Stimulated activated CD4-positive, alpha-beta T cell treated with anti-CD3 and anti-CD28 coated beads, Interleukin-1b, Interleukin-23, amount 100 ng/mL, for 48 hours (primary cell): ENCODE results near the gene EFNA3.
A peak's percentile ranks its signal among the peaks of the same experiment; 100 is the strongest.

ENCODE experiments used
- DNase-seq: peaks from one replicate; pipeline ENCODE4 v3.0.0-alpha.2; 2020

Gene EFNA3

DNA sequence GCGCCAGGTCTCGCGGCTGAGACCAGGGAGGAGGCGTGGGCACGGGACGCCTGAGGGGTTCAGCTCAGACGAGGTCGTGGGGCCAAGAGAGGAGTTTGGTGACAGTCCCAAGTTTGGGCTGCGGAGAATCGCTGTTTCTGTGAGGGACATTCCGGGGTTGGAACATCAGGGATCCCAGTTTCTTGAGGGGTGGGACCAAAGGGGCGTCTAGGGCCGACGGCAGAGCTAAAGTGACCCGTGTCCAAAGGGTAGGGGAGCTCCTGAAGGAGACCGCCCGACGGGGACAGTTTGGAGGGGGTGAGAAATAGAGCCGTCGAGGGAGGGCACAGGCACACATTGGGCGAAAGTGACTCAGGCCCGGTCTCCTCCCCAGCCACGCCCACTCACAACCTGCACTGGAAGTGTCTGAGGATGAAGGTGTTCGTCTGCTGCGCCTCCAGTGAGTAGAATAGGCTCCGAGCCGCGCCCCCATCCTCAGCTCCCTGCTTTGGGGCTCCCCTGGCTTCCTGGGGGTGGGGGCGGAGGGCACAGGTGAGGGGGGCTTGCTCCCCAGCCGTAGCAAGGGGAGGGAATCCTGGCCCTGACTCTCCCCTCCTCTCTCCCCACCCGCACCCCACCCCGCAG lies 7.0 kb downstream of the EFNA3 start:
- peak; percentile 85 for DNase-seq

DNA sequence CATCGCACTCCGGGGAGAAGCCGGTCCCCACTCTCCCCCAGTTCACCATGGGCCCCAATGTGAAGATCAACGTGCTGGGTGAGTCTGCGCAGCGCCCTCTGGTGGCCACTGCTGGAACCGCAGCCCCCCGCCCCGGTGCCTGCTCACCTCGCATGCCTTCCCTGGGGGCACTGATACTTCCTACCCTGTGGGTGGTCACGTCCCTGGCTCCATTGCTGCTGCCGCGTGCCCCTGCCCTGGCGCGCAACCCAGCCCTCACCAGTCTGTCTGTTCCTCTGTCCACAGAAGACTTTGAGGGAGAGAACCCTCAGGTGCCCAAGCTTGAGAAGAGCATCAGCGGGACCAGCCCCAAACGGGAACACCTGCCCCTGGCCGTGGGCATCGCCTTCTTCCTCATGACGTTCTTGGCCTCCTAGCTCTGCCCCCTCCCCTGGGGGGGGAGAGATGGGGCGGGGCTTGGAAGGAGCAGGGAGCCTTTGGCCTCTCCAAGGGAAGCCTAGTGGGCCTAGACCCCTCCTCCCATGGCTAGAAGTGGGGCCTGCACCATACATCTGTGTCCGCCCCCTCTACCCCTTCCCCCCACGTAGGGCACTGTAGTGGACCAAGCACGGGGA lies 7.6 kb downstream of the EFNA3 start:
- peak; percentile 82 for DNase-seq

DNA sequence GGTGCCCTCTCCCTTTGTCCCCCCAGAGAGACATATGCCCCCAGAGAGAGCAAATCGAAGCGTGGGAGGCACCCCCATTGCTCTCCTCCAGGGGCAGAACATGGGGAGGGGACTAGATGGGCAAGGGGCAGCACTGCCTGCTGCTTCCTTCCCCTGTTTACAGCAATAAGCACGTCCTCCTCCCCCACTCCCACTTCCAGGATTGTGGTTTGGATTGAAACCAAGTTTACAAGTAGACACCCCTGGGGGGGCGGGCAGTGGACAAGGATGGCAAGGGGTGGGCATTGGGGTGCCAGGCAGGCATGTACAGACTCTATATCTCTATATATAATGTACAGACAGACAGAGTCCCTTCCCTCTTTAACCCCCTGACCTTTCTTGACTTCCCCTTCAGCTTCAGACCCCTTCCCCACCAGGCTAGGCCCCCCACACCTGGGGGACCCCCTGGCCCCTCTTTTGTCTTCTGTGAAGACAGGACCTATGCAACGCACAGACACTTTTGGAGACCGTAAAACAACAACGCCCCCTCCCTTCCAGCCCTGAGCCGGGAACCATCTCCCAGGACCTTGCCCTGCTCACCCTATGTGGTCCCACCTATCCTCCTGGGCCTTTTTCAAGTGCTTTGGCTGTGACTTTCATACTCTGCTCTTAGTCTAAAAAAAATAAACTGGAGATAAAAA lies 8.4 kb downstream of the EFNA3 start:
- no peak for DNase-seq

DNA sequence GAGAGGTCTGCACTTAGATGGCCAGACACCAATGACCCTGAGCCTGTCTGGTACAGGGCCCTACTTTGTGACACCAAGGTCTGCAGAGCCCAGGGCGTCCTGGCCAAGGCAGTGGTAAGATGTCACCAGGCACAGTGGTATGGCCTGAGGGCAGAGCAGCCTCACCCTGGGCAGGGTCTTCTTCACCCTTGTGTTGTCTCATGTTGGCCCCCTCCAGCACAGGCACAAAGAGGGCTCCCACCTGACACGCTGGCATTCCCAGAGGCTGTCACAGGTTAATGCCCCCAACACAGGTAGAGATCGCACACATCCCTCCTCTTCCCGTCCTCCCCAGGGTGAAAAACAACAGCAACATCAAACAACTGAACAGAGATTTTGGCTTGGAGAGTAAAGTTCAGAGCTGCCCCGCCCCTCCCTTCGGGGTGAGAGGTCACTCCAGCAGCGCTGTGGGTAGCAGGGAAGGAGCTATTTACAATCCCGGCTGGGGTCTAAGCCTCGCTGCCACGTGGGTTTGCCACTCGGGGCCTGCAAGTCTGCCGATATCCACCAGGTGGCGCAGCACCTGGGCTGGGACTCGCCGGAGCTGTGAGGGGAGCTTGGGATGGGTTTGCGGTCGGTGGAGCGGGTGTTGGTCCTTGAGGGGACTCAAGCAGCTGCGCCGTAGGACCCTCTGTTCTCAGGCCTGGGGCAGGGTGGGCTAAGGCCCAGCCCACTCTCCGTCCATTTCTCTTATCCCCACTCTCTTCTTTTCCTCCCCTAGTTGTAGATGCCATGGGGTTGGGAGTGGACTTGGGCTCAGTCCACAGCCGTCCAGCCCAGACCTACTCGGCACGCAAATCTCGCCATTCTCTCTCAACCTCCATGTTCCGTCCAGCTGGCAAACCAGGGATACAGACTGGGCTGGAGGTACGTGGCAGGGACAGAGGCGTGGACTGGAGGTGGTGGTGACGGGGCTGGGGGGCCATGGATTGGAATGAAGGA lies 12.7 kb downstream of the EFNA3 start:
- DNase-seq, result peak; percentile 82

DNA sequence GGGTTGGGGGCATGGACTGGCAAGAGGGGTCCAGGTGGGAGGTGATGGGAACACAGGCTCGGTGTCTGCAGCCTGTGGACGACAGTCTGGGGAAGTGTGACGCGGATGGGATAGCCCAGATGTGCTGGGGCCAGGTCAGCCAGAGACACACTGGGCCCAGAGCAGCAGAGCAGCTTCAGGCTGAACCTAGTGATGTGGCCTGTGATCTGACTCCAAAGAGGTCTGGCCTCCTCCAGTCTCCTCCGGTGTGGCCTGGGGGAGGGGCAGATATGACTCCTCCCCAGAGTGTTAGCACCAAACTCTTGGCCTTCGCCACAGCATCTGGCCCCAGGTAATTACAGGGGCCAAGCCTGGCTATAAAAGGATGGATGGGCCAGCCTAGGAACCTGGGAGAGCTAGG lies 13.5 kb downstream of the EFNA3 start:
- no peak for DNase-seq

DNA sequence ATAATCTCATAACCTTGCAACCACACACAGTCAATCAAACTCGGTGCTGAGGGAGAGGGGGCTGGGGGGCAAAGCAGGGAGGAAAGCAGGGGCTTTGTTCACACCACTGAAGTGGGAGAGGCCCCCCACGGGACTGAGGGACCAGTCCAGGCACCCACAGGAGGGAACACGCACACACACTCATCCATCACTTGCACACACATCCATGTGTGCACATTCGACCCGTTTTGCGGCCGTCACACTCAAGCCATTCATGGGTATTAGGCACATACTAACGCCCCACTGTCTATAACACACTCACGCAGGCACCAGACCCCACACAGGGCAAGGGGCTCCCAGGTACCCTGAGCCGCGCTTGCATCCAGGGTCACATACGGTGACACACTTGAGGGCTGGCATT lies 14.0 kb downstream of the EFNA3 start:
- DNase-seq, result no peak

DNA sequence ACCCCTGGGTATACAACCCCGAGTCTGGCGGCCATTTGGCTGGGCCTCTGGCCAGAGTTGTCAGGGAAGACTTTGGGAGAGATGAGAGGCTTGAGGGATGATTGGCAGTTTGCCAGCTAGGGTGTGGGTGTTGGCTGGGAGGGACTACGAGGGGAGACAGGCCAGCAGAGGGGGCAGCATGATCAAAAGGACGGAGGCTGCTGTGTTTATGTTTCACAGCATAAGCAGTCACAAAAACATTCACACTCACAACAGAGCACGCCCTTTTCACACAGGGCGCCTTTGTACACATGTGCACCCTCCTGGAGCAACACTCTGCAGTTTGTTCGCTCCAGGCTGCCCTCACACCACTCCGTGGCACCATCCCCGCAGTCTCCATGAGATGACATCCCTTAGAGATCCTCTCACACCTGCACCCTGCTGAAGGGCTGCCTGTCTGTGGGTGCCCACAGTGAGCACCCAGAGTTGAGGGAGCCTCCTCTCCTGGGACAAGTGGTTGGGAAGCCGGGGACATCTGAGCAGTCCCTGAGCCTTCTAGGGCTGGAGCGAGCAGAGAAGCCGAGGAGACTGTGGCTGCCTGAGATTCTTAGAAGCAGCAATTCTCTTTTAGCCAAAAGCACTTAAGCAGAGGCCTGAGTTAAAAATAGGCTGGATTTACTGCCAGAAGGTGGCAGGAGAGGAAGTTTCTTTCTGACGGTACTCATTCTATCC lies 15.4 kb downstream of the EFNA3 start:
- DNase-seq, result no peak

DNA sequence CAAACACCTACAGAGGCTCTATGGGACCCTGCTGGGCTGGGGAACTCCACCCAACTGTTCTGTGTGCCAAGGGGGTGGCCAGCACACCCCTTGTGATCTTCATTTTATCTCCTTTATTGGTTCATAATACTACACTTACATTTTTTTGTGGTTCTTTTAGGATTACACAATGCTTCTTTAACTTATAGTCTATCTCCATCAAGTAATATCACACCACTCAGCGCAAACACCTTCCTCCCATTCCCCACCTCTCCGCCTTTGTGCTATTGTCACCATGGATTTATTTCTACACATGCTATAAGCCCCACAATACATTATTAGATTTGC lies 15.9 kb downstream of the EFNA3 start:
- no peak for DNase-seq

DNA sequence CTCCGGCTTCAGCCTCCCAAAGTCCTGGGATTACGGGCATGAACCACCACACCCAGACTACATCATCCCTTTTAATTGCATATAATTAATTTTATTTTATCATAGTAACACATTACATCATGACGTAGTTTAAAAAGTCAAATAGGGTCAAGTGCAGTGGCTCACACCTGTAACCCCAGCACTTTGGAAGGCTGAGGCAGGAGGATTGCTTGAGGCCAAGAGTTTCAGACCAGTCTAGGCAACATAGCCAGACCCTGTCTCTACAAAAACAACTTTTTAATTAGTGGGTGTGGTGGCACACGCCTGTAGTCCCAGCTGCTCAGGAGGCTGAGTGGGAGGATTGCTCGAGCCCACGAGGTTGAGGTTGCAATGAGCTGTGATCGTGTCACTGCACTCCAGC lies 20.7 kb downstream of the EFNA3 start:
- DNase-seq, result no peak

DNA sequence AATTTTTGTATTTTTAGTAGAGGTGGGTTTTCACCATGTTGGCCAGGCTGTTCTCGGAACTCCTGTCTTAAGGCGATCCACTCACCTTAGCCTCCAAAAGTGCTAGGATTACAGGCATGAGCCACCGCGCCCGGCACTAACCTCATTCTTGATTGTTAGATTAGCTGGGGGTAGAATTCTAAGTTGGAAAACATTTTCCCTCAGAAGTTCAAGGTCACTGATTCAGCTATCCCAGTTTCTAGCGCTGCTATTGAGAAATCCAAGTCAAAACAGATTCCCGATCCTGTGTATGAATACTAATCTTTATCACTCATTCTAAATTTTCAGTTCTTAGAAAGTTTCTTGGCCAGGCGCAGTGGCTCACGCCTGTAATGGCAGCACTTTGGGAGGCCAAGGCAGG lies 24.7 kb downstream of the EFNA3 start:
- no peak for DNase-seq

DNA sequence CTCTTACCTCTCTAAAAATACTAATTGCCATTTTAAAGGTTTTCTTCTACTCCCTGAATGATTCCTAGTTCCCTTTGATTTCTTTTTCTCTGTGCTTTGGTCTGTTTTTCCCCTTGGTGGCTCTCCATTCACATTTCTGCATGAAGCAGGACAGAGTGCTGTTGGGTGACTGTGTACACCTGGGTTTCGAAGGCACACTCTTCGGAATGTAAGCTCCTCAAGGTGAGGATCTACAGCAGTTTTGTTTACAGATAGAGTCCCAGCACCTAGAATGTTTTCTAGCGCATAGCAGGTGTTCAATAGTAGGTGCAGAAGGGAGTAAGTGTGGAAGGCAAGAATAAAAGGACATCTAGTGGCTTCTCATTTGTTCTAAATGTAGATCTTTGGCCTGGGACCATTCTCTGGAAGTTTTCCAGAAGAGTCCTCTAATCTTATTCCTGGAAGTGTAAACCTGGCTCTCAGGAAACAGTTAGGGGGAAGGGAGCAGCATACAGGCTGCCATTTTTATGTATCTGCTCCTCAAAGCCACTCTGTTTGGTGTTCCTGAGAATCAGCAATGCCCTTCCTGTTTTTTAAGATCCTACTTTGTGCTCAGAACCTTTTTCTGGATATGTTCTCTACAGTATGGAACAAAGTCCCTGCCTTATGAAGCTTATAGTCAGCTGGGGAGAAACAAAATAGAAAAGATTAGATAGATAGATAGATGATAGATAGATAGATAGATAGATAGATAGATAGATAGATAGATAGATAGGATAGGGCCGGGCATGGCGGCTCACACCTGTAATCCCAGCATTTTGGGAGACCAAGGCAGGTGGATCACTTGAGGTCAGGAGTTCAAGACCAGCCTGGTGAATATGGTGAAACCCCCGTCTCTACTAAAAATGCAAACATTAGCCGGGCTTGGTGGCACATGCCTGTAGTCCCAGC lies 26.2 kb downstream of the EFNA3 start:
- DNase-seq, result no peak

DNA sequence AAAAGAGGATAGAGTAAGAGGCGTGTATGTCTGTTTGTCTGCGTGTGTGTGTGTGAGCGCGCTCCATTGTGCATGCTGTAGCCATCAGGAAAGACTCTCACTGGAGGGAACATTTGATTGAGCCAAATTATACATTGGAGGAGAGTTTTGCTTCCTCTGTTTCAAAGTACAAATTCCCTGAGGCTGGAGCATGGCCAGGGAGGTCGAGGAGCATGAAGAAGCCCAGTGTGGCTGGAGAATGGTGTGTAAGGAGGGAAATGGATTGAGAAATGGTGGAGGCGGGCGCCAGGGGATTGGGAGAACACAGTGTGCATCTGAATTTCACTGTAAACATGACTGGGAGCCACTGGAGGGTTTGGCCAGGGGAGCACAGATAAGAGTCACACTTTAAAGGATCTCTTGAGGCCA lies 27.0 kb downstream of the EFNA3 start:
- no peak for DNase-seq

DNA sequence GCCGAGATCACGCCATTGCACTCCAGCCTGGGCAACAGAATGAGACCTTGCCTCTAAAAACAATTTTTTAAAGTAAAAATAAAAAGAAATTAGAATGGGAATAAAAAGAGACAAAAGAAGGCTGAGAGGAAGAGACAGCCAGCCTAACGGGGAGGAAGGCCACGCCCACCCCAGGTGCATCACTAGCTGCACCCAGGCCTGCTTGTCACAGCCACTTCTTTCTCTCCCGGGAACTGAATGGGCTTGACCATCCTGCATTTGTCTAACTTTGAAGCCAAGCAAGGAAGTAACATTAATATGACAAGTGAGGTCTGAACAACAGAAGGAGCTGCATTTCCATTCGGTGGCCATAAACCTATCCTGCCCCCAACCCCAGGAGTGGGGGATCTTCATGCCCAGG lies 28.2 kb downstream of the EFNA3 start:
- DNase-seq, result no peak

DNA sequence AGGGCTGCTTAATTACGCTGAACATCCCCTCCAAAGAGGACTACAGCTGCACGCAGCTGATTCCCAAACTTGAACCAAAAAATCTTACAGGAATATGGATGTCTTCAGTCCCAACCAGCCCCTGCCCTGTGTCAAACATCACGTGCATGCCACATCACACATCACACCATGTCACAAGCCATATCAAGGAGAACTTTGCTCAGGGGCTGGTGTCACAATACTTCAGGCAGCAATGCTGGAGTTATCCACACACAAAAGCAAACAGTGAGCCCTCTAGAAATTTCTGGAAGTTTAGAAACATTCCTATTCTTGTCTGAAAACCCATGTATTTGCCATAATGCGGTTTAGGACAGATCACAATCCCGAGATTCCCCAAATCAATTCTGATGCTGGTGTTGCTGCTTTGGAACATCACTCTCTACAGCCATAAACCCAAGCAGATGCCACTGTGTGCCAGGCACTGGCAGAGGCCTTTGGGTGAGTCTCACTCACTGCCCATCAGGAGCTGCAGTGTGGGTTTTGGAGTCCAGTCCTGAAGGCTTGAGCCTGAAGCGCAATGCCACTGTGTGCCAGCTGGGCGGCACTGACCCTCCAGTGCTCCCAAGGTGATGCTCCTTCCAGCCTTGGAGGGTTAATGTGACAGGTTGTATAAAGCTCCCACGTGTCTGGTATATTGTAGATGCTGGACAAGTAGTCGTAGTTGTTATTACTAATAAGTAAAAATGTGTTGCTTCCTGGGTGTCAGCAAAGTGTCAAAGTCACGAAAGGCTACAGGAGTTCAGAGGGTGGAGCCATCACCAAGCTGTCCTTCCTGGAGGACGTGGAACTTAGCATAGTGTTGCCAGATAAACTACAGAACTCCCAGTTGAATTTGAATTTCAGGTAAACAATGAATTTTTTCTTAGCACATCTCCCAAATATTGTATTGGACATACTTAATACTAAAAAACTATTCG lies 28.9 kb downstream of the EFNA3 start:
- no peak for DNase-seq

DNA sequence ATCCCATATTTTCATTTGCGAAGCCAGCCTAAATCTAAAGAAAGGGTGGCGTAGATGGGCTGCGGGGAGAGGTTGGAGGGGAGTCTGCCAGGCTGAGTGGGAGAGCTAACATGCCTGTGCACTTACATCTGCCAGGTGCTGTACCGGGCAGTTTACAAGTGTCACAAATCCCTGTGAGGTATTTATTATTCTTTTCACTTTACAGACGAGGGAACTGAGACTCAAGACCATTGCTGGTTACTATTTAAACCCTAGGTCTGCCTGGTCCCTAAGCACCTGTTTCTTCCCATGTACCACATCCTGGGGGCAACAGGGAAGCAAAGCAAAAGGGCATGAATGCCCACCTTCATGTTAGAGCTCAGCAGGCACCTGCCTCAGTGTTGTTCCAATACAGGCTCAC lies 29.7 kb downstream of the EFNA3 start:
- DNase-seq, result no peak

DNA sequence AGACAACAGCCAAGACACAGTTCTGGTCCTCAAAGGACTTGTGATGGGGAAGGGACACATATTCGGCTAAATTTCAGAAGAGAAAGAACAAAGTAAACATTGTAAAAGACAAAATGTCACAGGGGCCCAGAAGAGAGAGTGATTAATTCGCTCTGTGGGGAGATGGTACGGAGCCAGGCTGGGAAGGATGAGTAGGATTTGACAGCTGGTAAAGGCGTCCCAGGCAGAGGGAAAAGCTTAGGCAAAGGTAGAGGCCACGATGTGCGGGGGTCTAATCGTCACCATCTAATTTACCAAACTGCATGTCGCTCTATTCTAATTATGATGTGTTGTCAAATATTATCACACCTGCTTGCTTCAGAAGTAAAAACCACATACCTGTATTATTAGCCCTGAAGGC lies 31.7 kb downstream of the EFNA3 start:
- no peak for DNase-seq

DNA sequence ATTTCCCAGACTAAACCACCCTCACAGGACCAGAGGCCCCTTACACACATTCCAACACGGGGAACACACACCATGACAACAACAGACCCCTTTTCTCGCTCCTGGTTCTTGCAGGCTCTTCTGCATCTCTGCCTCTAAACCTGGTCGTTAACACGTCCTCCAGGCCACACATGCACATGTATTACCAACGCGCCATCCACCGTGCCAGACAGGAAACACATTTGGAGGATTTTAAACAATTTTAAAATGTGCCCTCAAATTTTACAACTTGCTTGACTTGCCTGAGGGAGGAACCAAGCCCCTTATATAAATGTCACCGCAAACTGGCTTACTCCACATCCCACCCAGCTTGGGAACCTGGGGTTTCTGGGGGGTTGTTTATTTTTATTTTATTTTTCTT lies 32.2 kb downstream of the EFNA3 start:
- no peak for DNase-seq

DNA sequence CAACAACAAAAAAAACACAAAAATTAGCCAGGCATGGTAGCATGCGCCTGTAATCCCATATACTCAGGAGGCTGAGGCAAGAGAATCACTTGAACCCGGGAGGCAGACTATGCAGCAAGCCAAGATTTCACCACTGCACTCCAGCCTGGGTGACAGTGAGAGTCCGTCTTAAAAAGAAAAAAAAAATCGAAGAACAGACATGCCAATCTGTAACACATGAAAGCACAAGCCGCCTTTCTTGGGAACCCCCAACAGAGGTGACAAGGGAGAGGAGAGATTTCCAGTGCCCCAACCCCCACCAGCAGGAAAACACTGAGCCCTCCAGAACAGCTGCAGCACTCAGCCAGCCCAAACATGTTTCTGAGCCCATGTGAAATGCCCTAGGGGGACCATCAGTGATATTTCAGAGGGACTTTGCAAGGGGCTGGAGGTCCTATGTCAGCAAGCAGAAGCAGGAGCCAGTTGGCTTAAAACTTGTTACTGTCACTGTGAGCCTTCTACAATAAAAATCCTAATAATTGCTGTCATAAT lies 34.9 kb downstream of the EFNA3 start:
- no peak for DNase-seq

DNA sequence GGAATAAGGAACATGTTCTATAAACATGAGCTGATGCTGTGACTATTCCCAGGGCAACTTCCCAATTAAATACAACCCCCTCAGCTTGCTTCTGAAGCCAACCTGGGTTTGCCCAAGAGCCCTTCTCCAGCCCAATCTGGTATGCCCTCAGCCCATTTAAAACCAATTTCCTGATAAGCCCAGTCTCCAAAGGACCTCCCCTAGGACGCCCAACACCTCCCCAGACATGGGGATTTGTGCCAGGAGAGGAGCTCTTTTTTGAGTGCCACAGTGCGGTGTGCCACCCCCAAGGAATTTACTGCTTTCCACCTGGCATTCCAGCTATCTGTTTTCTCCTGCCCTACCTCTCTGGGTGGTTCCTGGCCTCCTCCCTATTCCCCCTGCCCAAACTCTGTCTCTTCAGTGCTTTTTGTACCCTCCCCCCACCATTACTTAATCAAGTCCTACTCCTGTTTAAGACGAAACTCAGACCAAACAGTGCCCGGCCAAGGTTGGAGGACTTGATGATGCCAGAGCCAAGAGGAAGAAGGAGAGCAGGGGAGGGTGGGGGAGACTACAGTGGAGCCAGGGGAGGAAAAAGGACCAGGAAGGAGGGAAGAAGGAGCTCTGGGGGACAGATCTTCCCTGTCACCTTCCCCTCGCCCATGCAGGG lies 37.6 kb downstream of the EFNA3 start:
- DNase-seq, result no peak

DNA sequence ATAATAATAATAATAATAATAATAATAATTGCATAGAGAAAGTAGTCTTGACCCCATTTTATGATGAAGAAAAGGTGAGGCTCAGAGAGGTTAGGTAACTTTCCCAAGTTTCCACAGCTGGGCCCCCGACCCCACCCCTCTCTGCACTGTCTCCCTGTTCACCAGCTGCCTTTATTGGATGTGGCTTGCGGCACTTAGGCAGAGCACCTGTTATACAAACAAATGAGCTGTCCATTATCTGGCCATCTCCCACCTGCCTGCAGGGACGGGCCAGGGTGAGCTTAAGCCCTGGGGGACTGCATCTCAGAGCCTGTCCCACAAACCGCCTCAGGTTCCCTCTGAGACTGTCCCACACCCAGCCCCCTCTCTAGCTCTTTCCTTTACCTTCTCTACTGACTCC lies 39.0 kb downstream of the EFNA3 start:
- no peak for DNase-seq
